ENCODE data around the gene HOXC6.

Gene HOXC6

GRCh38 chr12:53990311-53991076 lies 37.7 kb upstream of the HOXC6 start:
- Histone ChIP-seq H3K27me3 (ENCODE audit: control insufficient read depth in 5 of 5, insufficient read depth in 4 of 5, low read length in 5 of 5) (peaks cover 0 to 72% (median 34%) of the 10 kb centered on the region in 5 donors), H3K4me1 (ENCODE audit: control insufficient read depth in 5 of 5, insufficient read depth in 5 of 5, low read length in 5 of 5) (peaks cover 7 to 96% (median 88%) of the 10 kb centered on the region in 5 donors), H3K9me3 (ENCODE audit: control insufficient read depth in 5 of 5, low read length in 5 of 5) (no peaks in the 10 kb centered on the region), H3K9ac (ENCODE audit: low read length in 5 of 5) (peak overlapping the region in 1 of 5 donors; percentile 56), H3K36me3 (ENCODE audit: control insufficient read depth in 5 of 5, insufficient read depth in 5 of 5, low read length in 5 of 5) (no peaks in the 10 kb centered on the region), H3K4me3 (ENCODE audit: low read depth in 1 of 5, low read length in 5 of 5) (peak overlapping the region in 3 of 5 donors; percentile 39 to 50 (median 45)), H3K27ac (ENCODE audit: low read depth, low read length) (peak overlapping the region; percentile 54)

DNA sequence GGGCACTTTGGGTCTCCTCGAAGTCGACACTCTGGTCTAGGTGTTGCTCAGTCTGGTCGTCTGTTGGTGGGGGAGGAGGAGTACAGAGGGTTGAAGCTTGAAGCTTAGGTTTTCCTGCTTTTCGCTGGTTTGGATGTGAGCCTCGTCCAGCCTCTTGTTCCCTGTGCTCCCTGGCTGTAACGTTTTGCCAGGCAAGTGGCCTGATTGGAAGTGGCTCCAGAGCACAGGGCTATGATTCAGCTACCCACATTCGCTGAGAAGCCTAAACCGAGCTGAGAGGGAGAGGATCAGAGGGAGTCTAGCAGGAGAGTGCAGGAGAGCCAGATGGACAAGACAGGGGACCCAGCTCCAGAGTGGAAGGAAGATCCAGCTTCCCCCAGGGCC lies 37.2 kb upstream of the HOXC6 start:
- Histone ChIP-seq H3K9me3 (ENCODE audit: control insufficient read depth in 5 of 5, low read length in 5 of 5) (no peaks in the 10 kb centered on the region), H3K9ac (ENCODE audit: low read length in 5 of 5) (peak overlapping the region in 2 of 5 donors; percentile 13 to 56), H3K27ac (ENCODE audit: low read depth, low read length) (peak overlapping the region; percentile 54), H3K36me3 (ENCODE audit: control insufficient read depth in 5 of 5, insufficient read depth in 5 of 5, low read length in 5 of 5) (no peaks in the 10 kb centered on the region), H3K4me3 (ENCODE audit: low read depth in 1 of 5, low read length in 5 of 5) (peak overlapping the region in 3 of 5 donors; percentile 39 to 50 (median 45)), H3K27me3 (ENCODE audit: control insufficient read depth in 5 of 5, insufficient read depth in 4 of 5, low read length in 5 of 5) (peaks cover 0 to 71% (median 33%) of the 10 kb centered on the region in 5 donors), H3K4me1 (ENCODE audit: control insufficient read depth in 5 of 5, insufficient read depth in 5 of 5, low read length in 5 of 5) (peaks cover 7 to 96% (median 88%) of the 10 kb centered on the region in 5 donors)

- peaks cover 0 to 72% (median 39%) of the 10 kb centered on the region in 5 donors for H3K27me3 ChIP-seq (ENCODE audit: control insufficient read depth in 5 of 5, insufficient read depth in 4 of 5, low read length in 5 of 5)
These were observed 35.8 kb upstream of the HOXC6 start for GRCh38 chr12:53992377-53992889.

DNA sequence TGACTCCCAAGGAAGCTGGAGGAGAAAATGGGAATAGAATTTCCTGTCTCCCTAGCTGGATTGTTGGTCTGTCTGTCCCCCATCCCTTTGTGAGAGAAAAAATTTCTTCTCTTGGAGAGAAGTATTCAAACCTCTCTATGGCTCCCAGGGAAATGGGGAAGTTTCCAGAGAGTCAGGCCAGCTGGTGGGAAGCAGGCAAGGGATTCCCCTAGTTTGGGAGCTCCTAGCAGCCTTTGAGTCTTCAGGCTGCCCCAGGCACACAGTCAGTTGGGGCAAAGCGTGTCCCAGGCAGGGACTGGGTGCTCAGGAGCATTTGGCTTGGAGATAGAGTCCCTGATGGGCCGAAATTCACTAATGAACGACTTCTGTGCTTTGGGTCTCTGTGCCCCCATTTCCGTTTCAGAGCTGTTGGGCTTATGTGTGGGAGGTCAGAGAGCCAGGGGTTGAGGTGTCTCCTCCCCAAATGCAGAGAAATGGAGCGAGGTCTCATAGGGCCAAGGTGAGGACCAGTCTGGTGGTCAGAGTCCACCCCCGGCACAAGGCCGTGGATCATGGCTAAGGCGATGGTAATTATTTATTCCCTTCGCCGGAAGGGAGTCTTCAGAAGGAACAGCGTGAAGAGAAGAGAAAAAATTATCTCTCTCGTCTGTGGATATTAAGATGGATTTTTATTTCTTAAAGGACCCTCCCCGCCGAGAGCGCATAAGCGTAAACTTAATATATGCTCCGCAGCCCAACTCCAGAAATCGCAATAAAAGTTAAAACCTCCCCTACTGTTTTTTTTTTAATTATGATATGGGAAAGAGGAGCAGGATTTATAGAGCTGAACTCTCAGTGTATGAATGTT lies 34.9 kb upstream of the HOXC6 start:
- Histone ChIP-seq H3K4me1 (ENCODE audit: control insufficient read depth in 5 of 5, insufficient read depth in 5 of 5, low read length in 5 of 5) (peaks cover 0 to 96% (median 88%) of the 10 kb centered on the region in 5 donors), H3K4me3 (ENCODE audit: low read depth in 1 of 5, low read length in 5 of 5) (peak overlapping the region in 1 of 5 donors; percentile 42), H3K27ac (ENCODE audit: low read depth, low read length) (peak overlapping the region; percentile 98), H3K36me3 (ENCODE audit: control insufficient read depth in 5 of 5, insufficient read depth in 5 of 5, low read length in 5 of 5) (no peaks in the 10 kb centered on the region), H3K9ac (ENCODE audit: low read length in 5 of 5) (peak overlapping the region in 4 of 5 donors; percentile 23 to 93 (median 44)), H3K27me3 (ENCODE audit: control insufficient read depth in 5 of 5, insufficient read depth in 4 of 5, low read length in 5 of 5) (peaks cover 0 to 73% (median 36%) of the 10 kb centered on the region in 5 donors), H3K9me3 (ENCODE audit: control insufficient read depth in 5 of 5, low read length in 5 of 5) (no peaks in the 10 kb centered on the region)

More at GRCh38 chr12:53992377-53992889, 35.8 kb upstream of the HOXC6 start:
- Histone ChIP-seq H3K4me3 (ENCODE audit: low read depth in 1 of 5, low read length in 5 of 5) (no peak overlapping the region), H3K36me3 (ENCODE audit: control insufficient read depth in 5 of 5, insufficient read depth in 5 of 5, low read length in 5 of 5) (no peaks in the 10 kb centered on the region), H3K9me3 (ENCODE audit: control insufficient read depth in 5 of 5, low read length in 5 of 5) (no peaks in the 10 kb centered on the region), H3K4me1 (ENCODE audit: control insufficient read depth in 5 of 5, insufficient read depth in 5 of 5, low read length in 5 of 5) (peaks cover under 1 to 96% (median 88%) of the 10 kb centered on the region in 5 donors), H3K27ac (ENCODE audit: low read depth, low read length) (peak overlapping the region; percentile 98), H3K9ac (ENCODE audit: low read length in 5 of 5) (peak overlapping the region in 1 of 5 donors; percentile 66)

DNA sequence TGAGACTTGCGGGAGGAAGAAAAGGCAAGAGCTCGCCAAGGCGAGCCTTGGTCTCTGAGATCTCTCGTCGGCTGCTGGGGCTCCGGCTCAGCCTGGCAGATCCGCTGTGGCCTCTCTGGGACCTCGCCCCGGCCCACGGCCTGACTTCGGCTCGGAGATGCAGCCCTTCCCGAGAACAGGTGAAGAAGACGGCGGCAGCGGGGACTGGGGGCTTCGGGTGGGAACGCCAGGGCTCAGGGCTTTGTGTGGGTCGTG lies 34.3 kb upstream of the HOXC6 start:
- peaks cover 0 to 68% (median 32%) of the 10 kb centered on the region in 5 donors for H3K27me3 ChIP-seq (ENCODE audit: control insufficient read depth in 5 of 5, insufficient read depth in 4 of 5, low read length in 5 of 5)
- peak overlapping the region; percentile 98 for H3K27ac ChIP-seq (ENCODE audit: low read depth, low read length)
- peaks cover 0 to 96% (median 88%) of the 10 kb centered on the region in 5 donors for H3K4me1 ChIP-seq (ENCODE audit: control insufficient read depth in 5 of 5, insufficient read depth in 5 of 5, low read length in 5 of 5)
- no peaks in the 10 kb centered on the region for H3K9me3 ChIP-seq (ENCODE audit: control insufficient read depth in 5 of 5, low read length in 5 of 5)
- no peaks in the 10 kb centered on the region for H3K36me3 ChIP-seq (ENCODE audit: control insufficient read depth in 5 of 5, insufficient read depth in 5 of 5, low read length in 5 of 5)
- H3K4me3 ChIP-seq (ENCODE audit: low read depth in 1 of 5, low read length in 5 of 5): peak overlapping the region in 4 of 5 donors; percentile 72 to 78 (median 78)
- peak overlapping the region in 3 of 5 donors; percentile 43 to 93 (median 48) for H3K9ac ChIP-seq (ENCODE audit: low read length in 5 of 5)

DNA sequence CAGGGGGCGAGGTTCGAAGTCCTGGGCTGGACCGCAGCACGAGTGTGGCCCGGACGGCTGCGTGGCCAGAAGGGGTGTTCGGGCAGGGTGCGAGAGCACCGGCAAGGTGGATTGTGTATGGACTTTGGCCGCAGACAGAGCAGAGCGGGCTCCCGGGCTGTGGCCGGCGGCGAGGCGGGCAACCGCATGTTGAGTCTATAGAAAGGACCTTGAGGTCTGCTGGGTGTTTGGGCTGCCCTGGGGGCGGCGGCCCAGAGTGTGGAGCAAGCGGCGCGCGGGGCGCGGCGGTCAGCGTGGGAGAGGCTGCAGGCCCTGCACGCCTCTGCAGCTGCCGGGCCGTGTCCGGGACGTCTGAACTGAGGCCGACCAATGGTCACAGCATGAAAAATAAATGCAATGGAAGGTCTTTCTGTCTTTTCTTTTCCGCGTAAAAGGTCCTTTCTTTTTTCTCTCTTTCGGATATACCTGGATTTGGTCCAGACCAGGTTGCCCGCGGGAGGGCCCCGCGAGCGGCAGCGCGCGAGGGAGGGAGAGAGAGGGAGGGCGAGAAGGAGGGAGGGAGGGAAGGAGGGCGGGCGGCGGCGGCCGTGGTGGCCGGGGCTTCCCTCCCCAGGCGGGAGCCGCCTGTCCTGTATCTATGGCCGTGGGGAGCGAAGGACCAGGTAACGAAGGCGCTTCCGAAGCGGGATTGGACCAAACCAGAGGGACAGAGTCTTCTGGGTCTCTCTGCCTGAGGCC lies 33.8 kb upstream of the HOXC6 start:
- Histone ChIP-seq H3K27ac (ENCODE audit: low read depth, low read length) (peak overlapping the region; percentile 98), H3K27me3 (ENCODE audit: control insufficient read depth in 5 of 5, insufficient read depth in 4 of 5, low read length in 5 of 5) (peaks cover 0 to 64% (median 32%) of the 10 kb centered on the region in 5 donors), H3K36me3 (ENCODE audit: control insufficient read depth in 5 of 5, insufficient read depth in 5 of 5, low read length in 5 of 5) (no peaks in the 10 kb centered on the region), H3K4me1 (ENCODE audit: control insufficient read depth in 5 of 5, insufficient read depth in 5 of 5, low read length in 5 of 5) (peaks cover 0 to 94% (median 87%) of the 10 kb centered on the region in 5 donors), H3K9ac (ENCODE audit: low read length in 5 of 5) (peak overlapping the region; percentile 62 to 93 (median 87)), H3K4me3 (ENCODE audit: low read depth in 1 of 5, low read length in 5 of 5) (peak overlapping the region; percentile 71 to 78 (median 78)), H3K9me3 (ENCODE audit: control insufficient read depth in 5 of 5, low read length in 5 of 5) (no peaks in the 10 kb centered on the region)

DNA sequence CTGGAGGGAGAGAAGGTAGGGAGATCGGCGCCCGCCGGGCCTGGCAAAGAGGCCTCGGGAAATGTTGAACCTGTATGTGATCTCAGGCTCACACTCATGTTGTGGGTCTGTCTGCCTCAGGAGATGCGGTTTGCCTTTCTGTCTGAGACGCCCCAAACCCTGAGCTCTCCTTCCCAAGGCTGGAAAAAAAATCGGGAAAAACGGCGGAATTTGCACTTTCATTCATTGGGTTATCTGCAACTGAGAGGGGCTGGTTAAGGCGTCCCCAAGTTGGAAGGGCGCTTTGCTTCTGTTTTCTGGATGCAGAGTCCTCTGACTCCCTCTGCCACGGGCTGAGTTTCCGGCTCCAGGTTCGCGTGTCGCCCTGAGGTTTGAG lies 33.2 kb upstream of the HOXC6 start:
- H3K4me3 ChIP-seq (ENCODE audit: low read depth in 1 of 5, low read length in 5 of 5): peak overlapping the region; percentile 71 to 78 (median 78)
- peaks cover 0 to 90% (median 84%) of the 10 kb centered on the region in 5 donors for H3K4me1 ChIP-seq (ENCODE audit: control insufficient read depth in 5 of 5, insufficient read depth in 5 of 5, low read length in 5 of 5)
- peaks cover 0 to 60% (median 34%) of the 10 kb centered on the region in 5 donors for H3K27me3 ChIP-seq (ENCODE audit: control insufficient read depth in 5 of 5, insufficient read depth in 4 of 5, low read length in 5 of 5)
- H3K27ac ChIP-seq (ENCODE audit: low read depth, low read length): peak overlapping the region; percentile 98
- peak overlapping the region; percentile 62 to 93 (median 87) for H3K9ac ChIP-seq (ENCODE audit: low read length in 5 of 5)
- H3K9me3 ChIP-seq (ENCODE audit: control insufficient read depth in 5 of 5, low read length in 5 of 5): no peaks in the 10 kb centered on the region
- H3K36me3 ChIP-seq (ENCODE audit: control insufficient read depth in 5 of 5, insufficient read depth in 5 of 5, low read length in 5 of 5): no peaks in the 10 kb centered on the region

DNA sequence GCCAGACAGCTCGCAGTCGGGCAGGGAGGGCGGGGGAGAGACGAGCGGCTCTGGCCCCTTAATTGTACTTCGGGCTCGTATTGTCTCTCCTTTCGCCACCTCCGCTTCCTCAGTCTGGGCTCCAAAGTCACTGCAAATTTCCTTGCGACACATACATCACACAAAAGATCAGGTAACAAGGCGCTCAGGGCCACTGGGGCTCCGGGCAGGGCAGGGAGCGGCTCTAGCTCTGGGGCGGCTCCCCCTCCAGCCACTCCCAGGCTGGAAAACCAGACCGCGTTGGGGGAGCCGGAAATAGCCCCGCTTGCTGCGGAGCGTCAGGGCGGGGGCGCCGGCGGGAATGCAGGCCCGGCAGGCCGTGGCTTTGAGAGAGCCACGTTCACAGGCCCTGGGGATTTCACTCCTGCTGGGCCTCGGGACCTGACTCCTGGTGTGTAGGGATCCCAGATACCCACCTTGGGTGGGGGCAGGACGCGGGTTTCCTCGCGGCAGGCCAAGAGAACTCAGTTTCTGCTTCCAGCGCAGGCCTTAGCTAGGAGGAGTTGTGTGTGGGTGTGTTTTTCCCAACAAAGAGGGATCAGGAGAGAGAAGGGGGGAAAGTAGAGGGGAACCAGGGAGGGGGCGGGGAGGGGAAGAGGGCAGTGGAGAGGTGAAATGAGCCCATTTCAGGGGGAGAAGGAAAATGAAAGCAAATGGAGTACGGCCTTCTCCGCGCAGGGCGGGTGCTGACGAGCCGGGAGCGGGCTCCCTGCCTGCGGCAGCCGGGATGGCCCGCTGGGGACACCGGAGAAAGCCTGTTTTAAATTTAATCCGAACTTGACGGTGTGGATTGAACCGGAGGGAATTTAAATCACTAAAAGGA lies 32.6 kb upstream of the HOXC6 start:
- Histone ChIP-seq H3K4me1 (ENCODE audit: control insufficient read depth in 5 of 5, insufficient read depth in 5 of 5, low read length in 5 of 5) (peaks cover 0 to 91% (median 84%) of the 10 kb centered on the region in 5 donors), H3K4me3 (ENCODE audit: low read depth in 1 of 5, low read length in 5 of 5) (peak overlapping the region; percentile 71 to 78 (median 78)), H3K27ac (ENCODE audit: low read depth, low read length) (peak overlapping the region; percentile 98), H3K27me3 (ENCODE audit: control insufficient read depth in 5 of 5, insufficient read depth in 4 of 5, low read length in 5 of 5) (peaks cover 0 to 62% (median 38%) of the 10 kb centered on the region in 5 donors), H3K9ac (ENCODE audit: low read length in 5 of 5) (peak overlapping the region; percentile 73 to 93 (median 81)), H3K36me3 (ENCODE audit: control insufficient read depth in 5 of 5, insufficient read depth in 5 of 5, low read length in 5 of 5) (no peaks in the 10 kb centered on the region), H3K9me3 (ENCODE audit: control insufficient read depth in 5 of 5, low read length in 5 of 5) (no peaks in the 10 kb centered on the region)
